ENCODE measurements around the gene PDK2.

Gene PDK2

DNA sequence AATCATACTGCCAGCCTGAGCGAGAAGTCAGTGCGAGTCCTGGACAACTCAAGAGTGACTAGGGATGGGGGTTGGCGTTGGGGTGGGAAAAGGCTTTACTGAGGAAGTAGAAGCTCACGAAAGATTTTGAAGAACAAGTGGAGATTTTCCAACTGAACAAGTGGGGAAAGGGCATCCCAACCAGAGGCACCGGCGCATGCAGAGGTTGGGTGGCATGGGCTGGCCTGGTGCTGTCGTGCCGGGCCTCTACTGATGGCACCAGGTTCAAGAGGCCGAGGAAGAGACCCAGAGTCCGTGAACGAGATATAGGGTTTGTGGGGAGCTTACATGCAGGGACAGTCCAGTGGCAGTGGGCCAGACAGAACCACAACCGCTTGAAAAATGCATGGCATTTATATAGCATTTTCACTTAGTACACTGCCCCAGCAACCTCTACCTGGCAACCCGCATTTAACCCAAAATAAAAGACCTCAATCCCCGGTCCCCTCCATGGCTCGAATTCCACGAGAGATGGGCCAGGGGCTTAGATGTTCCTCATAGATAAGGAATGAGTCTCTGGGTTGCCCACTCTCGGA is 46.9 kb upstream of the PDK2 start:
- TF ChIP-seq LEF1 (IDR thresholded peaks at IDR 0.05; ENCODE audit: borderline replicate concordance), result no peak
- TF ChIP-seq NFRKB (IDR thresholded peaks at IDR 0.05), result no peak
- no peak for TF ChIP-seq ARNT (IDR thresholded peaks at IDR 0.05)
- TF ChIP-seq ZNF384 (IDR thresholded peaks at IDR 0.05), result no peak
- TF ChIP-seq SP1 (IDR thresholded peaks at IDR 0.05), result no peak
- TF ChIP-seq HDGF (IDR thresholded peaks at IDR 0.05; ENCODE audit: borderline replicate concordance), result no peak
- ChIA-PET CTCF (no interaction called here), POLR2A (no interaction called here)
- no peak for DNase-seq (ENCODE audit: extremely low spot score)

DNA sequence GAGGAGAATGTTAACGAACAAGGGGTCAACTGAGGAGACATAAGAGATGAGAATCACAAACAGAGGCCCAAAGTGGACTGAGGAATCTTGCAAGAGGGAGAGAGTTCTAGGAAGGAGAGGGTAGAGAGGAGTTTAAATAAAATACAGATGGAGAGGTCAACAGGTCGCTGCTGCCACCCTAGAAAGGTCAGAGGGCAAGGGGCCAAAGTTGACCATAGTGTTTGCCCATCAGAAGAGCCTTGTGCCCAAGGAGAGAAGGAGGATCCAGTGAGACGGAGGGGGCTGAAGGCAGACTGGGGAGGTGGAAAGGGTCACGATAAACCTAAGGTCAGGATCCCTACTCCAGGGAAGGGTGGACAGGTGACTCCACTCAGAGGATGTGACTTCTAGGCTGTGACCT is 46.2 kb upstream of the PDK2 start:
- no peak for TF ChIP-seq BHLHE40 (IDR thresholded peaks at IDR 0.05; ENCODE audit: borderline replicate concordance)
- TF ChIP-seq L3MBTL2 (conservative IDR thresholded peaks at IDR 0.05), result no peak
- TF ChIP-seq HDGF (IDR thresholded peaks at IDR 0.05; ENCODE audit: borderline replicate concordance), result no peak
- TF ChIP-seq TARDBP (IDR thresholded peaks at IDR 0.05), result no peak
- TF ChIP-seq FOXM1 (IDR thresholded peaks at IDR 0.05; ENCODE audit: borderline replicate concordance), result no peak
- TF ChIP-seq SP1 (IDR thresholded peaks at IDR 0.05), result no peak
- no peak for TF ChIP-seq FOXK2 (IDR thresholded peaks at IDR 0.05)
- ChIA-PET CTCF (no interaction called here), POLR2A (no interaction called here)
- no peak for DNase-seq (ENCODE audit: extremely low spot score)

DNA sequence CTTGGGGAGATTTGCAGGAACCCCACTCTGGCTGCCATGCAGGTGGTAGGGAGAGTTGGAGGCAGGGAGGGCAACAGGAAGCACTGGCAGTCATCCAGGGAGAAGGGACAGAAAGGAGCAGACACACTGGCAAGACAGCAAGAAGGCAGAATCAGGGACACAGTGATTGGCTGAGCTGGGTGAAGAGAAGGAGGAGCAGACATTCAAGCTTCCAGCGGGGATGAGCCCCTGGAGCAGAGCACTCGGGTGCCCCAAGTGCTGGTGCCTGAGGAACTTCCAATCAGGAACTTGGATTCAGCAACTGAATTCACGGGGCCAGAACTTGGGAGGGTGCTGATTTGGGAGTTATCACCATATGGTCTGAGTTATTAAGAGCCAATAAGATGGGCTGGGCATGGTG is 45.5 kb upstream of the PDK2 start:
- ChIA-PET POLR2A (no interaction called here), CTCF (no interaction called here)
- no peak for DNase-seq (ENCODE audit: extremely low spot score)
- TF ChIP-seq L3MBTL2 (conservative IDR thresholded peaks at IDR 0.05) (no peak), SUZ12 (IDR thresholded peaks at IDR 0.05) (no peak), CTBP1 (IDR thresholded peaks at IDR 0.05; ENCODE audit: borderline replicate concordance) (no peak), ELF4 (IDR thresholded peaks at IDR 0.05) (no peak), NFRKB (IDR thresholded peaks at IDR 0.05) (no peak), BHLHE40 (IDR thresholded peaks at IDR 0.05; ENCODE audit: borderline replicate concordance) (no peak), FOXA1 (IDR thresholded peaks at IDR 0.05) (no peak), FOXM1 (IDR thresholded peaks at IDR 0.05; ENCODE audit: borderline replicate concordance) (no peak), SP1 (IDR thresholded peaks at IDR 0.05) (no peak)
- TF ChIP-seq, protein P1, sequence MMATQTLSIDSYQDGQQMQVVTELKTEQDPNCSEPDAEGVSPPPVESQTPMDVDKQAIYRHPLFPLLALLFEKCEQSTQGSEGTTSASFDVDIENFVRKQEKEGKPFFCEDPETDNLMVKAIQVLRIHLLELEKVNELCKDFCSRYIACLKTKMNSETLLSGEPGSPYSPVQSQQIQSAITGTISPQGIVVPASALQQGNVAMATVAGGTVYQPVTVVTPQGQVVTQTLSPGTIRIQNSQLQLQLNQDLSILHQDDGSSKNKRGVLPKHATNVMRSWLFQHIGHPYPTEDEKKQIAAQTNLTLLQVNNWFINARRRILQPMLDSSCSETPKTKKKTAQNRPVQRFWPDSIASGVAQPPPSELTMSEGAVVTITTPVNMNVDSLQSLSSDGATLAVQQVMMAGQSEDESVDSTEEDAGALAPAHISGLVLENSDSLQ (IDR thresholded peaks at IDR 0.05), result no peak

DNA sequence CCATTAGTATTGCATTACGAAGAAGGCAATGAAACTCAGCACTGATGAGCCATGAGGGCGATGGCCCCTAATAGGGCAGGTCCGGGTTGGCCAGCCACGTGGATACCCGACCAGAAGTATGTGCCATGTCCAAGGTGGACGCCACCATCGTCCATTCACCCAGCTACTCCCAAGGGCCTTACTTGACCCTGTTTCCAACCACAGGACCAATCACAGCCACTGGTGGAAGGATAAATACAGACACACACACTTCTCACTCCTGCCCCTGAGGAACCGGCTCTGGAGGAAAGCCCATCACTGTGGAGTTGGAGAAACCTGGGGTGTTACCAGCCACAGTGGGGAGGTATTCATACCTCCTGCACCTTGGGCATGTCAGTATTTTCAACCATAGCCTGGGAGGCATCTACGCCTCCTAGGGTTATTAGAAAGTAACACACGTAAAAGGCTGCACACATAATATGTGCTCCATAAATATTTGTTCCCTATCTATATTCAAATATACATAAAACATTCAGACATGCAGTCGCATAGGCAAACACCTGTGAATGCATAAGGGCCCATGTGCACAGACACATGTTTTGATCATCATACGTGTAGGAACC is 44.6 kb upstream of the PDK2 start:
- no peak for DNase-seq (ENCODE audit: extremely low spot score)
- ChIA-PET CTCF (interaction anchor here (0.6 kb wide), 1 partner anchor 43 kb away, joined by 4 read pairs; no protein-coding TSS in a partner anchor), POLR2A (no interaction called here)
- TF ChIP-seq LEF1 (IDR thresholded peaks at IDR 0.05; ENCODE audit: borderline replicate concordance), result no peak
- TF ChIP-seq CTBP1 (IDR thresholded peaks at IDR 0.05; ENCODE audit: borderline replicate concordance), result no peak

DNA sequence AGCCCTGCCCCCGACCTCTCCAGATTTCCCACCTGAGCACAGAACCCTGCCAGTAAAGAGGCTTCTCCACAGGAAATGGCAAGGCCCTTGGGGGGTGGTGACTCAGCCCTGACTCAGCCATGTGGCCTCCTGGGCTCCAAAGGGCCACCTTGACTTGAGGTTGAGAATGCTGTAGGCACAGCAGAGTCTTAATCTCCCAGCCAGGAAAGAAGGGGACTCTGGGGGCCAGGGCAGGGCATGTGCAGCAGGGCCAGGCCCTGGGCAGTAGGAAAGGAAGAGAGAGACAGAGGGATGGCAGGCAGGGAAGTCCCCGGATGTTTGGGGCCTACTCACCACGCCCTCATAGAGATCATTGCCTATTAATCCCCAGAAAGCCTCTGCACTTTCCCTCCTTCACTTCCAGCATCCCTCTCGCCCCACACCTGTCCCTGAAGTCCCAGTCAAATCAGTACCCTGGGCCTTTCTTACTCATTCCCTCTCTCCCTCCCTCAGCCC is 44.0 kb upstream of the PDK2 start:
- CTCF ChIA-PET, result no interaction called here
- TF ChIP-seq NFRKB (IDR thresholded peaks at IDR 0.05) (no peak), SUZ12 (IDR thresholded peaks at IDR 0.05) (no peak)
- TF ChIP-seq, protein P1 (IDR thresholded peaks at IDR 0.05), result no peak
- DNase-seq (ENCODE audit: extremely low spot score), result no peak
- POLR2A ChIA-PET, result interaction anchor here (1.0 kb wide), 1 partner anchor 72 kb away, joined by 3 read pairs; no protein-coding TSS in a partner anchor

DNA sequence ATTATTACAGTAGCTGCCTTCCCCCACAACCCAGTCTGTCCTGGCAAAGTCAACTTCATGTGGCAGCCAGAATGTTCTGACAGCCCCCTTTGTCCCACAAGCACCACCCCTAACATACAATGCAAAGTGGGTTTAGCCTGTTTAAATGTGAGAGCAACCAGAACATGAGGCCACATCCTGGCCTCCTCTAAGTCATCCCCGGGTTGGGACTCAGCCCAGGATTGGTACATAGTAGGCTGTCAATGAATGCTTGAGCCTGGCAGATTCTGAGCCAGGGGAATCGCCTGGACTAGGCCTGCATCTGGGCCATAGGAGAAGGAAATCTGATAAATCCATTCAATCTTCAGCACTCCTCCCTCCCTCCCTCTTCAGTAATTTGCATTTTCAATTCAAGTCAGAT is 43.5 kb upstream of the PDK2 start:
- ChIA-PET POLR2A (interaction anchor here (1.0 kb wide), 1 partner anchor 72 kb away, joined by 3 read pairs; no protein-coding TSS in a partner anchor), CTCF (no interaction called here)
- no peak for TF ChIP-seq FOXK2 (IDR thresholded peaks at IDR 0.05)
- TF ChIP-seq L3MBTL2 (conservative IDR thresholded peaks at IDR 0.05), result no peak
- TF ChIP-seq SUZ12 (IDR thresholded peaks at IDR 0.05), result no peak
- no peak for TF ChIP-seq LEF1 (IDR thresholded peaks at IDR 0.05; ENCODE audit: borderline replicate concordance)
- no peak for TF ChIP-seq NFRKB (IDR thresholded peaks at IDR 0.05)
- TF ChIP-seq ELF4 (IDR thresholded peaks at IDR 0.05), result no peak
- TF ChIP-seq, protein P1 (IDR thresholded peaks at IDR 0.05), result no peak
- TF ChIP-seq SP1 (IDR thresholded peaks at IDR 0.05), result no peak
- no peak for TF ChIP-seq FOXA1 (IDR thresholded peaks at IDR 0.05)
- DNase-seq (ENCODE audit: extremely low spot score), result no peak

DNA sequence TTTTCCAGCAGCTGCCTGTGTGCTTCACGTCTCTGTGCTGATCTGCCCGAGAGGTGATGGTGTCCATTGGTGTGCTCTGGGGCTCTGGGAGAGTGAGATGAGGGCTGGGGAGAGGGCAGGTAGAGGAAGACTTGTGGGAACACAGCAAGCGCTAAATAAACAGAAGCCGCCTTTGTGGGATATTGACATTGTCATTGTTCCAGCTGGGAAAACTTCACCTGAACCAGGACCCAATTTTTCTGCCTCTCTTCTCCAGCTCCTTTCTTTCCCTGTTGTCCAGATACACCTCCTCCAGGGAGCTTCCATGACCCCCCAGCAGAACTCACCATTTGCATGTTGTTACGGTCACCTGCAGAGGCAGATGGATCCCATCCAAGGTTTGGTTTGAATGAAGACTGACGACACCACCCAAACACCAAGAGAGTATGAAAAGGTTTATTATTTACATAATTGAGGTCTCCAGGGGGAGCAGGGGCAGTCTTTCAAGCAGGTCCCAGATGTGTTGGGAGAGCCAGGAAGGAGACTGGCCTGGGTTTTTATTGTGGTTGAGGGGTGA is 42.8 kb upstream of the PDK2 start:
- TF ChIP-seq ARNT (IDR thresholded peaks at IDR 0.05), result no peak
- TF ChIP-seq, protein P1 (IDR thresholded peaks at IDR 0.05), result no peak
- no peak for TF ChIP-seq L3MBTL2 (conservative IDR thresholded peaks at IDR 0.05)
- no peak for TF ChIP-seq LEF1 (IDR thresholded peaks at IDR 0.05; ENCODE audit: borderline replicate concordance)
- TF ChIP-seq HDGF (IDR thresholded peaks at IDR 0.05; ENCODE audit: borderline replicate concordance), result no peak
- no peak for TF ChIP-seq FOXA1 (IDR thresholded peaks at IDR 0.05)
- TF ChIP-seq SP1 (IDR thresholded peaks at IDR 0.05), result no peak
- TF ChIP-seq FOXM1 (IDR thresholded peaks at IDR 0.05; ENCODE audit: borderline replicate concordance), result no peak
- no peak for TF ChIP-seq NFRKB (IDR thresholded peaks at IDR 0.05)
- no peak for TF ChIP-seq FOXK2 (IDR thresholded peaks at IDR 0.05)
- TF ChIP-seq TARDBP (IDR thresholded peaks at IDR 0.05), result no peak
- TF ChIP-seq ELF4 (IDR thresholded peaks at IDR 0.05), result no peak
- no peak for TF ChIP-seq ZNF384 (IDR thresholded peaks at IDR 0.05)
- TF ChIP-seq SUZ12 (IDR thresholded peaks at IDR 0.05), result no peak
- no peak for TF ChIP-seq BHLHE40 (IDR thresholded peaks at IDR 0.05; ENCODE audit: borderline replicate concordance)
- ChIA-PET CTCF (interaction anchor here (0.6 to 1.0 kb wide), 2 partner anchors 9 to 125 kb away, joined by 3 read pairs; no protein-coding TSS in a partner anchor), POLR2A (interaction anchor here (1.0 kb wide), 1 partner anchor 71 kb away, joined by 3 read pairs; no protein-coding TSS in a partner anchor)
- no peak for DNase-seq (ENCODE audit: extremely low spot score)

Data from HEK293T (cell line).